Liver (tissue), 9 donors: Measurements from ENCODE around the gene MOCS3. TPM values are rescaled to one million over a fixed set of nuclear protein-coding genes. Genes with fewer than 3 reads are reported as not detected.
A peak's percentile ranks its signal among the peaks of the same experiment; 100 is the strongest.

Experiments
- DNase-seq: peaks from one replicate; pipeline ENCODE4 v3.0.0-alpha.2; 2017; ENCODE audit warnings: low spot score
- H3K27ac ChIP-seq, 2 donors: one replicate each; pipeline ENCODE4 v1.7.0; 2013; ENCODE audit warnings: inconsistent platforms in 2 of 2, low read length in 2 of 2, control low read depth in 1 of 2, low read depth in 1 of 2, mild to moderate bottlenecking in 1 of 2
- H3K27me3 ChIP-seq, 4 donors: one replicate each; pipeline versions ENCODE4 v1.6.1 to v1.7.0; 2013; ENCODE audit warnings: low read length in 3 of 4, inconsistent platforms in 1 of 4, mild to moderate bottlenecking in 1 of 4, moderate library complexity in 1 of 4; ENCODE audit not compliant: control insufficient read depth in 4 of 4, insufficient read depth in 4 of 4
- H3K36me3 ChIP-seq, 4 donors: one replicate each; pipeline versions ENCODE4 v1.6.1 to v1.7.0; 2013; ENCODE audit warnings: low read length in 3 of 4, mild to moderate bottlenecking in 3 of 4, low read depth in 1 of 4, moderate library complexity in 1 of 4; ENCODE audit not compliant: control insufficient read depth in 4 of 4, insufficient read depth in 3 of 4
- H3K4me1 ChIP-seq, 4 donors: one replicate each; pipeline versions ENCODE4 v1.6.1 to v1.7.0; 2013; ENCODE audit warnings: low read length in 3 of 4, mild to moderate bottlenecking in 3 of 4, moderate library complexity in 1 of 4; ENCODE audit not compliant: control insufficient read depth in 4 of 4, insufficient read depth in 4 of 4
- H3K4me3 ChIP-seq, 3 donors: one replicate each; pipeline versions ENCODE4 v1.6.1 to v1.7.0; 2013; ENCODE audit warnings: low read length in 3 of 3, control low read depth in 1 of 3, low read depth in 1 of 3, mild to moderate bottlenecking in 1 of 3
- H3K9ac ChIP-seq, 2 donors: one replicate each; pipeline ENCODE4 v1.7.0; 2013; ENCODE audit warnings: low read length in 2 of 2, mild to moderate bottlenecking in 2 of 2, moderate library complexity in 2 of 2, control low read depth in 1 of 2, low read depth in 1 of 2
- H3K9me3 ChIP-seq, 4 donors: one replicate each; pipeline versions ENCODE4 v1.6.1 to v1.7.0; 2013; ENCODE audit warnings: low read length in 3 of 4; ENCODE audit not compliant: control insufficient read depth in 4 of 4
- ATF3 ChIP-seq: IDR thresholded peaks from 2 replicates; pipeline ENCODE4 v1.6.1; 2016; ENCODE audit warnings: antibody characterized with exemption
- EGR1 ChIP-seq, 2 donors: IDR thresholded peaks; 2 replicates each; pipeline ENCODE4 v1.6.1; 2016 to 2018; ENCODE audit warnings: antibody characterized with exemption in 2 of 2, low read depth in 2 of 2
- FOXA1 ChIP-seq: IDR thresholded peaks from 2 replicates; pipeline ENCODE4 v1.6.1; 2016; ENCODE audit warnings: antibody characterized with exemption
- FOXA2 ChIP-seq: IDR thresholded peaks from 2 replicates; pipeline ENCODE4 v1.6.1; 2016; ENCODE audit warnings: antibody characterized with exemption
- GABPA ChIP-seq, 2 donors: IDR thresholded peaks in 1 of 2; conservative IDR thresholded peaks in 1 of 2; 2 replicates each; pipeline ENCODE4 v1.6.1; 2016; ENCODE audit warnings: antibody characterized with exemption in 2 of 2, mild to moderate bottlenecking in 1 of 2, moderate library complexity in 1 of 2
- HNF4A ChIP-seq, 2 donors: conservative IDR thresholded peaks; 2 replicates each; pipeline ENCODE4 v1.6.1; 2016; ENCODE audit warnings: antibody characterized with exemption in 2 of 2, mild to moderate bottlenecking in 2 of 2
- HNF4G ChIP-seq: IDR thresholded peaks from 2 replicates; pipeline ENCODE4 v1.6.1; 2016; ENCODE audit warnings: antibody characterized with exemption
- JUND ChIP-seq, 2 donors: IDR thresholded peaks; 2 replicates each; pipeline ENCODE4 v1.6.1; 2016; ENCODE audit warnings: antibody characterized with exemption in 2 of 2
- MAX ChIP-seq: IDR thresholded peaks from 2 replicates; pipeline ENCODE4 v1.6.1; 2016; ENCODE audit warnings: antibody characterized with exemption
- NR2F2 ChIP-seq: IDR thresholded peaks from 2 replicates; pipeline ENCODE4 v1.6.1; 2016; ENCODE audit warnings: antibody characterized with exemption
- RAD21 ChIP-seq, 2 donors: IDR thresholded peaks; 2 replicates each; pipeline ENCODE4 v1.6.1; 2016; ENCODE audit warnings: antibody characterized with exemption in 2 of 2, mild to moderate bottlenecking in 2 of 2
- RXRA ChIP-seq, 2 donors: IDR thresholded peaks; 2 replicates each; pipeline ENCODE4 v1.6.1; 2017 to 2018; ENCODE audit warnings: antibody characterized with exemption in 2 of 2, mild to moderate bottlenecking in 1 of 2
- SP1 ChIP-seq: IDR thresholded peaks from 2 replicates; pipeline ENCODE4 v1.6.1; 2018; ENCODE audit warnings: antibody characterized with exemption, mild to moderate bottlenecking
- TAF1 ChIP-seq: conservative IDR thresholded peaks from 2 replicates; pipeline ENCODE4 v1.6.1; 2016; ENCODE audit warnings: antibody characterized with exemption, mild to moderate bottlenecking
- YY1 ChIP-seq: IDR thresholded peaks from 2 replicates; pipeline ENCODE4 v1.6.1; 2016; ENCODE audit warnings: antibody characterized with exemption, mild to moderate bottlenecking
- ZBTB33 ChIP-seq: IDR thresholded peaks from 2 replicates; pipeline ENCODE4 v1.6.1; 2016; ENCODE audit warnings: antibody characterized with exemption
- WGBS: extraction: QIAGEN DNeasy Blood & Tissue Kit; methylation state at CpG from one replicate; pipeline ENCODE4 v1.1.7; 2013; 5-methylcytosine and 5-hydroxymethylcytosine counted together
- polyA plus RNA-seq, 2 donors: library from polyadenylated mRNA; stranded (reverse) in 1 of 2; unstranded in 1 of 2; fragments of 200-250 nt in 1 of 2; fragments of >200 nt in 1 of 2; fragmentation: Nextera tagmentation in 1 of 2; extraction: Ambion mirVana in 1 of 2; gene quantifications; one replicate each; pipeline versions ENCODE4 v1.2.1 to v1.2.3, GENCODE V29; 2013 to 2015
- total RNA-seq, 2 donors: library from RNA; depleted of rRNA; stranded (reverse); fragments of >200 nt; gene quantifications; one replicate each; pipeline ENCODE4 v1.2.3, GENCODE V29; 2014
- TF ChIP-seq, protein P1 (sequence below): IDR thresholded peaks from 2 replicates; pipeline ENCODE4 v1.6.1; 2016; ENCODE audit warnings: antibody characterized with exemption, mild to moderate bottlenecking
- TF ChIP-seq, protein P2 (sequence below): fragments of 150-350 bp; IDR thresholded peaks from 2 replicates; pipeline ENCODE4 v1.5.1; 2017; ENCODE audit warnings: improper control_type of control experiment, low read depth, low read length; ENCODE audit not compliant: missing input control
- donor health status: healthy.
- donor health status: healthy.
- donor health status: healthy.
- donor health status: healthy.
- donor health status: healthy.

Gene MOCS3
- total and polyA plus RNA-seq, 4 donors = 1.7 to 4.3 (median 3.2) TPM

GRCh38 chr20:50953196-50953595, 5.4 kb upstream of the MOCS3 start (continued):
- TF ChIP-seq GABPA (IDR thresholded peaks at IDR 0.05 in 1 of 2, conservative IDR thresholded peaks at IDR 0.05 in 1 of 2) = no peak

- peaks cover 2 to 25% (median 14%) of the 10 kb centered on the region in 4 donors for H3K4me1 ChIP-seq
- no peak overlapping the region for H3K4me3 ChIP-seq
- no peak for TF ChIP-seq RXRA (IDR thresholded peaks at IDR 0.05)
- no peak for TF ChIP-seq FOXA2
- no peak for TF ChIP-seq FOXA1
- TF ChIP-seq JUND (IDR thresholded peaks at IDR 0.05) = no peak
- TF ChIP-seq HNF4A (conservative IDR thresholded peaks at IDR 0.05) = no peak
- TF ChIP-seq RAD21 (IDR thresholded peaks at IDR 0.05) = no peak
- TF ChIP-seq YY1 = no peak
- TF ChIP-seq, protein P1, sequence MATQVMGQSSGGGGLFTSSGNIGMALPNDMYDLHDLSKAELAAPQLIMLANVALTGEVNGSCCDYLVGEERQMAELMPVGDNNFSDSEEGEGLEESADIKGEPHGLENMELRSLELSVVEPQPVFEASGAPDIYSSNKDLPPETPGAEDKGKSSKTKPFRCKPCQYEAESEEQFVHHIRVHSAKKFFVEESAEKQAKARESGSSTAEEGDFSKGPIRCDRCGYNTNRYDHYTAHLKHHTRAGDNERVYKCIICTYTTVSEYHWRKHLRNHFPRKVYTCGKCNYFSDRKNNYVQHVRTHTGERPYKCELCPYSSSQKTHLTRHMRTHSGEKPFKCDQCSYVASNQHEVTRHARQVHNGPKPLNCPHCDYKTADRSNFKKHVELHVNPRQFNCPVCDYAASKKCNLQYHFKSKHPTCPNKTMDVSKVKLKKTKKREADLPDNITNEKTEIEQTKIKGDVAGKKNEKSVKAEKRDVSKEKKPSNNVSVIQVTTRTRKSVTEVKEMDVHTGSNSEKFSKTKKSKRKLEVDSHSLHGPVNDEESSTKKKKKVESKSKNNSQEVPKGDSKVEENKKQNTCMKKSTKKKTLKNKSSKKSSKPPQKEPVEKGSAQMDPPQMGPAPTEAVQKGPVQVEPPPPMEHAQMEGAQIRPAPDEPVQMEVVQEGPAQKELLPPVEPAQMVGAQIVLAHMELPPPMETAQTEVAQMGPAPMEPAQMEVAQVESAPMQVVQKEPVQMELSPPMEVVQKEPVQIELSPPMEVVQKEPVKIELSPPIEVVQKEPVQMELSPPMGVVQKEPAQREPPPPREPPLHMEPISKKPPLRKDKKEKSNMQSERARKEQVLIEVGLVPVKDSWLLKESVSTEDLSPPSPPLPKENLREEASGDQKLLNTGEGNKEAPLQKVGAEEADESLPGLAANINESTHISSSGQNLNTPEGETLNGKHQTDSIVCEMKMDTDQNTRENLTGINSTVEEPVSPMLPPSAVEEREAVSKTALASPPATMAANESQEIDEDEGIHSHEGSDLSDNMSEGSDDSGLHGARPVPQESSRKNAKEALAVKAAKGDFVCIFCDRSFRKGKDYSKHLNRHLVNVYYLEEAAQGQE = no peak
- TF ChIP-seq MAX = no peak
- H3K27me3 ChIP-seq = no peaks in the 10 kb centered on the region
- no peak overlapping the region for H3K27ac ChIP-seq
- DNase-seq = no peak
- H3K9me3 ChIP-seq = no peaks in the 10 kb centered on the region
- H3K9ac ChIP-seq = no peak overlapping the region
- H3K36me3 ChIP-seq = peaks cover 8 to 36% (median 29%) of the 10 kb centered on the region in 4 donors
These were observed 4.8 kb upstream of the MOCS3 start for GRCh38 chr20:50953821-50954220.

DNA sequence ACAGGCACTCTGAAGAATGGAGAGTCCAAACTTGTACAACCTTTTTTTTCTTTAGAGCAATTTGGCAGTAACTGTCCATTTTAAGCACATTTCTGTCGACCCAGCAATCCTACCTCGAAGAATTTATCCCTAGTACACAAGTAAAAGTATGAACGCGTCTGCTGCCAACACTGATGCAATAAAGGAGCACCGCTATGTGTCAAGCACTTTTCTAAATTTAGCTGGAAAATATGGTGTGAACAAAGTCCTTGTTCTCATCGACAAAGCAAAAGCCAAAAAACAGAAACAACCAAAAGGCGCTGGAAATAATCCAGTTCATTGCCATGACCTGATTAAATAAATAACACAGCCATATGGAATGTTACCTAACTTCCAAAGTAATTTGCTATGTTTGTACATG, 1.3 kb upstream of the MOCS3 start:
- TF ChIP-seq, protein P1 = no peak
- TF ChIP-seq YY1 (no peak), RAD21 (IDR thresholded peaks at IDR 0.05) (no peak), EGR1 (IDR thresholded peaks at IDR 0.05; ENCODE audit: low read depth in 2 of 2) (no peak), NR2F2 (no peak), SP1 (peak; percentile 27), ZBTB33 (no peak), JUND (IDR thresholded peaks at IDR 0.05) (peak in 1 of 2 donors; percentile 52), HNF4A (conservative IDR thresholded peaks at IDR 0.05) (peak; percentile 52 to 63), ATF3 (peak; percentile 75), GABPA (IDR thresholded peaks at IDR 0.05 in 1 of 2, conservative IDR thresholded peaks at IDR 0.05 in 1 of 2) (no peak), RXRA (IDR thresholded peaks at IDR 0.05) (peak; percentile 37 to 51), MAX (no peak), HNF4G (no peak), TAF1 (no peak)
- TF ChIP-seq, protein P2, sequence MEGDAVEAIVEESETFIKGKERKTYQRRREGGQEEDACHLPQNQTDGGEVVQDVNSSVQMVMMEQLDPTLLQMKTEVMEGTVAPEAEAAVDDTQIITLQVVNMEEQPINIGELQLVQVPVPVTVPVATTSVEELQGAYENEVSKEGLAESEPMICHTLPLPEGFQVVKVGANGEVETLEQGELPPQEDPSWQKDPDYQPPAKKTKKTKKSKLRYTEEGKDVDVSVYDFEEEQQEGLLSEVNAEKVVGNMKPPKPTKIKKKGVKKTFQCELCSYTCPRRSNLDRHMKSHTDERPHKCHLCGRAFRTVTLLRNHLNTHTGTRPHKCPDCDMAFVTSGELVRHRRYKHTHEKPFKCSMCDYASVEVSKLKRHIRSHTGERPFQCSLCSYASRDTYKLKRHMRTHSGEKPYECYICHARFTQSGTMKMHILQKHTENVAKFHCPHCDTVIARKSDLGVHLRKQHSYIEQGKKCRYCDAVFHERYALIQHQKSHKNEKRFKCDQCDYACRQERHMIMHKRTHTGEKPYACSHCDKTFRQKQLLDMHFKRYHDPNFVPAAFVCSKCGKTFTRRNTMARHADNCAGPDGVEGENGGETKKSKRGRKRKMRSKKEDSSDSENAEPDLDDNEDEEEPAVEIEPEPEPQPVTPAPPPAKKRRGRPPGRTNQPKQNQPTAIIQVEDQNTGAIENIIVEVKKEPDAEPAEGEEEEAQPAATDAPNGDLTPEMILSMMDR = no peak
- peak overlapping the region; percentile 76 to 97 (median 97) for H3K4me3 ChIP-seq
- peak overlapping the region; percentile 75 to 91 for H3K27ac ChIP-seq
- 9% methylated on average over 7 of the region's 7 CpGs for WGBS
- peaks cover 8 to 42% (median 30%) of the 10 kb centered on the region in 4 donors for H3K4me1 ChIP-seq
- no peak for DNase-seq
- no peaks in the 10 kb centered on the region for H3K27me3 ChIP-seq
- peaks cover 0 to 3% (median 0%) of the 10 kb centered on the region in 4 donors for H3K9me3 ChIP-seq
- peaks cover 5 to 17% (median 10%) of the 10 kb centered on the region in 4 donors for H3K36me3 ChIP-seq
- peak overlapping the region; percentile 57 to 92 for H3K9ac ChIP-seq
